H9 (cell line): ENCODE results near the gene SLX4. TPM values are rescaled to one million over a fixed set of nuclear protein-coding genes. Genes with fewer than 3 reads are reported as not detected.

Experiments
- DNase-seq: peaks from one replicate; pipeline ENCODE4 v3.0.0-alpha.2; 2017
- H2AFZ ChIP-seq: one replicate; pipeline ENCODE4 v1.6.1; 2013; ENCODE audit warnings: mild to moderate bottlenecking, low read length, control low read depth, moderate library complexity
- H2AK5ac ChIP-seq: 2 replicates; pipeline ENCODE4 v1.6.1; 2013; ENCODE audit warnings: low read length, control low read depth, mixed read lengths; ENCODE audit not compliant: insufficient read length
- H2BK120ac ChIP-seq: one replicate; pipeline ENCODE4 v1.6.1; 2013; ENCODE audit warnings: low read depth, mild to moderate bottlenecking, low read length, control low read depth, inconsistent platforms; ENCODE audit not compliant: poor library complexity, severe bottlenecking
- H2BK12ac ChIP-seq: 2 replicates; pipeline ENCODE4 v1.6.1; 2013; ENCODE audit warnings: low read length, control low read depth, mixed read lengths, low read depth; ENCODE audit not compliant: insufficient read length
- H2BK15ac ChIP-seq: 2 replicates; pipeline ENCODE4 v1.6.1; 2013; ENCODE audit warnings: low read depth, low read length, control low read depth
- H2BK20ac ChIP-seq: one replicate; pipeline ENCODE4 v1.6.1; 2013; ENCODE audit warnings: low read depth, mild to moderate bottlenecking, low read length, control low read depth, inconsistent platforms; ENCODE audit not compliant: poor library complexity, severe bottlenecking
- H2BK5ac ChIP-seq: 2 replicates; pipeline ENCODE4 v1.6.1; 2013; ENCODE audit warnings: low read length, control low read depth, mixed read lengths; ENCODE audit not compliant: insufficient read length
- H3K14ac ChIP-seq: 2 replicates; pipeline ENCODE4 v1.6.1; 2013; ENCODE audit warnings: low read length, control low read depth; ENCODE audit not compliant: insufficient read depth
- H3K18ac ChIP-seq: 2 replicates; pipeline ENCODE4 v1.6.1; 2013; ENCODE audit warnings: low read depth, mild to moderate bottlenecking, mixed read lengths, low read length, control low read depth; ENCODE audit not compliant: insufficient read length
- H3K23ac ChIP-seq: 2 replicates; pipeline ENCODE4 v1.6.1; 2013; ENCODE audit warnings: low read length, control low read depth, mixed read lengths, low read depth; ENCODE audit not compliant: insufficient read length
- H3K23me2 ChIP-seq: 2 replicates; pipeline ENCODE4 v1.6.1; 2013; ENCODE audit warnings: low read depth, mild to moderate bottlenecking, mixed read lengths, low read length, control low read depth; ENCODE audit not compliant: insufficient read length, poor library complexity, severe bottlenecking
- H3K27ac ChIP-seq: 2 replicates; pipeline ENCODE4 v1.5.1; 2013; ENCODE audit warnings: low read length, control low read depth, mixed read lengths, low read depth; ENCODE audit not compliant: insufficient read length
- H3K27me3 ChIP-seq: 2 replicates; pipeline ENCODE4 v1.6.1; 2013; ENCODE audit warnings: low read length, control low read depth, inconsistent platforms; ENCODE audit not compliant: insufficient read depth
- H3K4ac ChIP-seq: 2 replicates; pipeline ENCODE4 v1.6.1; 2013; ENCODE audit warnings: low read depth, mild to moderate bottlenecking, control low read depth, inconsistent platforms, low read length, moderate library complexity
- H3K4me1 ChIP-seq: 2 replicates; pipeline ENCODE4 v1.6.1; 2013; ENCODE audit warnings: low read length, control low read depth, inconsistent platforms; ENCODE audit not compliant: insufficient read depth
- H3K4me2 ChIP-seq: 2 replicates; pipeline ENCODE4 v1.6.1; 2013; ENCODE audit warnings: low read length, control low read depth, mixed read lengths; ENCODE audit not compliant: insufficient read length, insufficient read depth
- H3K56ac ChIP-seq: 2 replicates; pipeline ENCODE4 v1.6.1; 2013; ENCODE audit warnings: low read depth, mild to moderate bottlenecking, mixed read lengths, low read length, control low read depth; ENCODE audit not compliant: insufficient read length
- H3K79me1 ChIP-seq: 2 replicates; pipeline ENCODE4 v1.6.1; 2013; ENCODE audit warnings: low read depth, mild to moderate bottlenecking, moderate library complexity, low read length, control low read depth, inconsistent platforms; ENCODE audit not compliant: insufficient read depth, poor library complexity, severe bottlenecking
- H3K79me2 ChIP-seq: 2 replicates; pipeline ENCODE4 v1.6.1; 2013; ENCODE audit warnings: low read length, control low read depth, inconsistent platforms; ENCODE audit not compliant: insufficient read depth
- H3K9ac ChIP-seq: 2 replicates; pipeline ENCODE4 v1.6.1; 2013; ENCODE audit warnings: low read length, control low read depth, mixed read lengths; ENCODE audit not compliant: insufficient read length; ENCODE audit errors: extremely low read depth
- H3K9me3 ChIP-seq: one replicate; pipeline ENCODE4 v1.6.1; 2013; ENCODE audit warnings: low read depth, low read length, inconsistent platforms; ENCODE audit not compliant: control insufficient read depth
- H3T11ph ChIP-seq: one replicate; pipeline ENCODE4 v1.6.1; 2013; ENCODE audit warnings: mild to moderate bottlenecking, low read length, control low read depth, inconsistent platforms
- H4K20me1 ChIP-seq: one replicate; pipeline ENCODE4 v1.6.1; 2013; ENCODE audit not compliant: control insufficient read depth, insufficient read length, insufficient read depth
- H4K5ac ChIP-seq: 2 replicates; pipeline ENCODE4 v1.6.1; 2013; ENCODE audit warnings: low read depth, mild to moderate bottlenecking, mixed read lengths, low read length, control low read depth; ENCODE audit not compliant: insufficient read length
- H4K8ac ChIP-seq: replicated peaks from 2 replicates; pipeline ENCODE4 v1.6.1; 2013; ENCODE audit warnings: low read length, control low read depth, mixed read lengths, low read depth; ENCODE audit not compliant: insufficient read length
- H4K91ac ChIP-seq: 2 replicates; pipeline ENCODE4 v1.6.1; 2013; ENCODE audit warnings: low read depth, mild to moderate bottlenecking, moderate library complexity, mixed read lengths, low read length, control low read depth; ENCODE audit not compliant: insufficient read length
- H3K27ac Mint-ChIP-seq, 3 experiments: 2 replicates in 2 of 3; 3 replicates in 1 of 3; pipeline ENCODE4 v1.8.0; 2020 to 2021; ENCODE audit warnings: mixed read lengths in 3 of 3, mild to moderate bottlenecking in 1 of 3, moderate library complexity in 1 of 3
- H3K27me3 Mint-ChIP-seq: 2 replicates; pipeline ENCODE4 v1.8.0; 2021; ENCODE audit warnings: low read depth, mild to moderate bottlenecking, moderate library complexity, mixed read lengths
- H3K36me3 Mint-ChIP-seq, 3 experiments: 2 replicates in 2 of 3; 3 replicates in 1 of 3; pipeline ENCODE4 v1.8.0; 2020 to 2021; ENCODE audit warnings: low read depth in 3 of 3, mixed read lengths in 3 of 3; ENCODE audit not compliant: insufficient read depth in 1 of 3
- H3K4me1 Mint-ChIP-seq, 2 experiments: 2 replicates each; pipeline ENCODE4 v1.8.0; 2020; ENCODE audit warnings: mixed read lengths in 2 of 2
- H3K4me3 Mint-ChIP-seq, 2 experiments: 2 replicates in 1 of 2; 3 replicates in 1 of 2; pipeline ENCODE4 v1.8.0; 2020 to 2021; ENCODE audit warnings: mild to moderate bottlenecking in 2 of 2, mixed read lengths in 2 of 2, moderate library complexity in 1 of 2
- H3K9me3 Mint-ChIP-seq, 2 experiments: 2 replicates in 1 of 2; 3 replicates in 1 of 2; pipeline ENCODE4 v1.8.0; 2020; ENCODE audit warnings: mild to moderate bottlenecking in 2 of 2, mixed read lengths in 2 of 2, moderate library complexity in 1 of 2
- WGBS: extraction: QIAGEN DNeasy Blood & Tissue Kit; methylation state at CpG from one replicate; pipeline ENCODE4 v1.1.7; 2013; ENCODE audit warnings: missing lambda C conversion rate, low lambda C conversion rate, mixed read lengths; ENCODE audit not compliant: insufficient read length; ENCODE audit errors: extremely low coverage; 5-methylcytosine and 5-hydroxymethylcytosine counted together
- total RNA-seq: library from RNA; stranded (reverse); gene quantifications from 2 replicates; pipeline ENCODE4 v1.2.1, GENCODE V29; 2021
- TF ChIP-seq, protein P1 (sequence below): fragments of 200-600 bp; sonication (generic); conservative IDR thresholded peaks from 3 replicates; pipeline ENCODE4 v1.8.0; 2021; ENCODE audit warnings: antibody characterized with exemption, mild to moderate bottlenecking

The SLX4 gene
- total RNA-seq, 1 experiment from 2014 or later = 9.9 TPM

DNA sequence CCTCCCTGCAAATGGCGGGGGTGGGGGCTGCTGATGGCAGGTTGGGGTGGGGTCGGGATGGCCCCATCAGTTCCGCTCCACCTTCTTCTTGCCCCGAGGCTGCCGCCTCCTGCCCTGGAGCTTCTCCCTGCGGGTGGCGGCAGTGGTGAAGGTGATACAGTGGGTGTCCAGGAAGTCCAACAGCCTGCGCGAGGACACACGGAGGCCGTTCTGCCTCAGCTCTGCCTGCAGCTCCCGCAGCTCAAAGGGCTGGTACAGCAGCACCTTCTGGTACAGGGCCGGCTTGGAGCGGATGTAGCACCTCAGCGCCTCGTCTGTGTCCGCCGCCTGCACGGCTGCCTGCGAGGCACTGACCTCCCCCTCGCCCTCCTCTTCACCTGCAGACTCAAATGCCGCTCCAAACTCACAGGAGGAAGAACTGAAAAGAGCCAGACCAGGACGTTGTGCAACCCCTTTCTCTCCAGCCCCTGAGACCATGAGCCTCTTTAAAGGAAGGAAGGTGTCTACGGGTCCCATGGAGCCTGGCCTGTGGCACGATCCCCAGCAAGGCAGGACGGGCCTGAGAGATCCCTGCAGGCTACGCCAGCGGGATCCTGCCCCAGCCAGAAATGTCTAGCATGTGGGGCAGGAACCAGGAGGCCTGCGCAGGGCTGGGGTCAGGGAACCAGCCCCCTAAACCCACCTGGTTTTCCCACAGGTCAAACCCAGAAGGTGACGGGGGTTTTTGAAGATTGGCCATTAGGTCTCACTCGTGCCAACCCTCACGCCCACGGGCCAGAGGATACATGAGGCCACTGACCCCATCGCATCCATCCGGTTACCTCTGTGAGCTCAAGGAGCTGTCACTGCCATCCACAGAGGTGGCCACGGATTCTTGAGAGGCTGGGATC, 28.9 kb downstream of the SLX4 start:
- no CpG with 5 or more reads among the region's 36 CpGs for WGBS
- no peak for DNase-seq

More for the DNA sequence above, 28.9 kb downstream of the SLX4 start:
- Histone ChIP-seq H4K20me1 (no peaks in the 10 kb centered on the region), H3K23me2 (no peaks in the 10 kb centered on the region), H3K23ac (no peak overlapping the region), H3K27ac (no peak overlapping the region), H2BK20ac (no peak overlapping the region), H2AK5ac (no peak overlapping the region), H3K4me1 (no peaks in the 10 kb centered on the region), H3K9me3 (no peaks in the 10 kb centered on the region), H2BK5ac (no peak overlapping the region), H3K4ac (no peak overlapping the region), H3K9ac (no peak overlapping the region), H3T11ph (no peak overlapping the region), H3K56ac (no peak overlapping the region), H2AFZ (no peak overlapping the region), H4K5ac (no peak overlapping the region), H2BK15ac (no peak overlapping the region), H2BK120ac (no peak overlapping the region), H4K91ac (no peak overlapping the region), H2BK12ac (no peak overlapping the region), H3K27me3 (no peaks in the 10 kb centered on the region), H3K14ac (no peak overlapping the region), H3K4me2 (no peak overlapping the region), H3K18ac (no peak overlapping the region), H3K79me2 (no peaks in the 10 kb centered on the region), H3K79me1 (no peaks in the 10 kb centered on the region), H4K8ac (no peak overlapping the region)
- Mint-ChIP-seq H3K36me3 (peaks cover 9 to 39% (median 30%) of the 10 kb centered on the region in 3 experiments; a peak in 6 of 7 replicates), H3K27me3 (no peaks in the 10 kb centered on the region), H3K4me1 (peaks cover 9 to 28% of the 10 kb centered on the region in 2 experiments; a peak in 3 of 4 replicates), H3K9me3 (no peaks in the 10 kb centered on the region), H3K27ac (peak overlapping the region in 1 of 3 experiments; percentile 77; a peak in 1 of 7 replicates), H3K4me3 (no peak overlapping the region)
- TF ChIP-seq, protein P1, sequence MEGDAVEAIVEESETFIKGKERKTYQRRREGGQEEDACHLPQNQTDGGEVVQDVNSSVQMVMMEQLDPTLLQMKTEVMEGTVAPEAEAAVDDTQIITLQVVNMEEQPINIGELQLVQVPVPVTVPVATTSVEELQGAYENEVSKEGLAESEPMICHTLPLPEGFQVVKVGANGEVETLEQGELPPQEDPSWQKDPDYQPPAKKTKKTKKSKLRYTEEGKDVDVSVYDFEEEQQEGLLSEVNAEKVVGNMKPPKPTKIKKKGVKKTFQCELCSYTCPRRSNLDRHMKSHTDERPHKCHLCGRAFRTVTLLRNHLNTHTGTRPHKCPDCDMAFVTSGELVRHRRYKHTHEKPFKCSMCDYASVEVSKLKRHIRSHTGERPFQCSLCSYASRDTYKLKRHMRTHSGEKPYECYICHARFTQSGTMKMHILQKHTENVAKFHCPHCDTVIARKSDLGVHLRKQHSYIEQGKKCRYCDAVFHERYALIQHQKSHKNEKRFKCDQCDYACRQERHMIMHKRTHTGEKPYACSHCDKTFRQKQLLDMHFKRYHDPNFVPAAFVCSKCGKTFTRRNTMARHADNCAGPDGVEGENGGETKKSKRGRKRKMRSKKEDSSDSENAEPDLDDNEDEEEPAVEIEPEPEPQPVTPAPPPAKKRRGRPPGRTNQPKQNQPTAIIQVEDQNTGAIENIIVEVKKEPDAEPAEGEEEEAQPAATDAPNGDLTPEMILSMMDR = no peak
